Calu3 (cell line): ENCODE measurements around the gene SLX4. TPM values are rescaled to one million over a fixed set of nuclear protein-coding genes. Genes with fewer than 3 reads are reported as not detected.

Experiments used
- BruUV-seq: library from RNA; stranded (reverse); fragments of 400-500 nt; replicated peaks from 2 replicates; lab custom pipeline; 2021; lab: Mats Ljungman, UMichigan
- CTCF ChIA-PET: fragments of 300-600 bp; sonication (Branson Sonifier 250); formaldehyde crosslinking; loops from one replicate; lab custom pipeline; 2022; ENCODE audit warnings: antibody characterized with exemption; lab: Charles Lee
- DNase-seq: peaks from one replicate; pipeline ENCODE4 v3.0.0; 2022
- H3K27ac Mint-ChIP-seq: one replicate; pipeline ENCODE4 v1.8.0; 2022; ENCODE audit warnings: mixed read lengths; ENCODE audit not compliant: unreplicated experiment
- H3K27me3 Mint-ChIP-seq: one replicate; pipeline ENCODE4 v1.8.0; 2022; ENCODE audit warnings: mixed read lengths; ENCODE audit not compliant: unreplicated experiment
- H3K36me3 Mint-ChIP-seq: one replicate; pipeline ENCODE4 v1.8.0; 2022; ENCODE audit warnings: mild to moderate bottlenecking, moderate library complexity, mixed read lengths; ENCODE audit not compliant: insufficient read depth, unreplicated experiment
- H3K4me1 Mint-ChIP-seq: one replicate; pipeline ENCODE4 v1.8.0; 2022; ENCODE audit warnings: mild to moderate bottlenecking, low read depth, mixed read lengths; ENCODE audit not compliant: unreplicated experiment
- H3K4me3 Mint-ChIP-seq: one replicate; pipeline ENCODE4 v1.8.0; 2022; ENCODE audit warnings: mild to moderate bottlenecking, low read depth, moderate library complexity, mixed read lengths; ENCODE audit not compliant: unreplicated experiment
- H3K9me3 Mint-ChIP-seq: one replicate; pipeline ENCODE4 v1.8.0; 2022; ENCODE audit warnings: low read depth, mixed read lengths; ENCODE audit not compliant: unreplicated experiment
- CTCF ChIP-seq: fragments of 200-600 bp; IDR thresholded peaks from one replicate; pipeline ENCODE4 v1.8.0; 2022; ENCODE audit warnings: antibody characterized with exemption; ENCODE audit not compliant: unreplicated experiment
- intact Hi-C: fragments of 100-400 bp; cut with micrococcal nuclease; formaldehyde crosslinking; loops from one replicate; pipeline ENCODE4 v1.10.0; 2022; ENCODE audit not compliant: unreplicated experiment
- total RNA-seq: library from RNA; stranded (reverse); gene quantifications from 2 replicates; pipeline ENCODE4 v1.2.3, GENCODE V29; 2022

Gene SLX4
- total RNA-seq, 1 experiment from 2014 or later, result 18.2 TPM

GRCh38 chr16:3591991-3592390, 19.4 kb downstream of the SLX4 start:
- no peak for DNase-seq
- TF ChIP-seq CTCF, result no peak
- no peaks in the 10 kb centered on the region for H3K4me1 Mint-ChIP-seq
- H3K36me3 Mint-ChIP-seq, result peaks cover 5% of the 10 kb centered on the region
- H3K27ac Mint-ChIP-seq, result no peak overlapping the region
- intact Hi-C loops, result no loop called here
- H3K4me3 Mint-ChIP-seq, result no peak overlapping the region
- no TSS peak for BruUV-seq
- CTCF ChIA-PET, result no interaction called here
- no peaks in the 10 kb centered on the region for H3K27me3 Mint-ChIP-seq
- no peaks in the 10 kb centered on the region for H3K9me3 Mint-ChIP-seq

GRCh38 chr16:3591436-3591803, 20.0 kb downstream of the SLX4 start:
- TF ChIP-seq CTCF, result no peak
- H3K36me3 Mint-ChIP-seq, result peaks cover 5% of the 10 kb centered on the region
- no peaks in the 10 kb centered on the region for H3K4me1 Mint-ChIP-seq
- BruUV-seq, result no TSS peak
- no peak for DNase-seq
- intact Hi-C loops, result no loop called here
- no peaks in the 10 kb centered on the region for H3K9me3 Mint-ChIP-seq
- H3K27me3 Mint-ChIP-seq, result no peaks in the 10 kb centered on the region
- H3K27ac Mint-ChIP-seq, result no peak overlapping the region
- CTCF ChIA-PET, result no interaction called here
- H3K4me3 Mint-ChIP-seq, result no peak overlapping the region

GRCh38 chr16:3590736-3591435, 20.5 kb downstream of the SLX4 start:
- Mint-ChIP-seq H3K27ac (no peak overlapping the region), H3K9me3 (no peaks in the 10 kb centered on the region), H3K27me3 (no peaks in the 10 kb centered on the region), H3K4me3 (no peak overlapping the region), H3K4me1 (no peaks in the 10 kb centered on the region), H3K36me3 (peaks cover 5% of the 10 kb centered on the region)
- no peak for TF ChIP-seq CTCF
- intact Hi-C loops, result no loop called here
- CTCF ChIA-PET, result no interaction called here
- no peak for DNase-seq
- no TSS peak for BruUV-seq

GRCh38 chr16:3589991-3590701, 21.3 kb downstream of the SLX4 start:
- intact Hi-C loops, result no loop called here
- CTCF ChIA-PET, result no interaction called here
- Mint-ChIP-seq H3K4me1 (no peaks in the 10 kb centered on the region), H3K27me3 (no peaks in the 10 kb centered on the region), H3K27ac (no peak overlapping the region), H3K36me3 (peaks cover 5% of the 10 kb centered on the region), H3K4me3 (no peak overlapping the region), H3K9me3 (no peaks in the 10 kb centered on the region)
- BruUV-seq, result no TSS peak
- DNase-seq, result no peak
- no peak for TF ChIP-seq CTCF
